A673 (cell line): ENCODE measurements around the gene PHTF1. TPM values are rescaled to one million over a fixed set of nuclear protein-coding genes. Genes with fewer than 3 reads are reported as not detected.

Experiments
- BruUV-seq: library from RNA; stranded (reverse); fragments of 400-500 nt; replicated peaks from 2 replicates; lab custom pipeline; 2021; lab: Mats Ljungman, UMichigan
- CTCF ChIA-PET: fragments of 300-600 bp; sonication (Branson Sonifier 250); formaldehyde crosslinking; loops from one replicate; lab custom pipeline; 2022; ENCODE audit warnings: antibody characterized with exemption; lab: Charles Lee
- POLR2A ChIA-PET: fragments of 300-600 bp; sonication (Branson Sonifier 250); formaldehyde crosslinking; loops from one replicate; lab custom pipeline; 2022; ENCODE audit warnings: antibody characterized with exemption; ENCODE audit not compliant: low non-redundant PET; lab: Charles Lee
- DNase-seq: peaks from one replicate; pipeline ENCODE4 v3.0.0-alpha.2; 2015; ENCODE audit warnings: low spot score
- H3K27ac ChIP-seq: fragments of 200-600 bp; sonication (generic); 2 replicates; pipeline ENCODE4 v1.5.1; 2016; ENCODE audit warnings: mixed run types, low read depth, mild to moderate bottlenecking, mixed read lengths, antibody characterized with exemption, low read length; ENCODE audit not compliant: poor library complexity, severe bottlenecking
- H3K27me3 ChIP-seq: fragments of 200-600 bp; sonication (generic); replicated peaks from 2 replicates; pipeline ENCODE4 v1.6.1; 2017; ENCODE audit warnings: mixed run types, low read depth, mild to moderate bottlenecking, mixed read lengths, antibody characterized with exemption, low read length; ENCODE audit not compliant: insufficient read depth, poor library complexity
- H3K36me3 ChIP-seq: fragments of 200-600 bp; sonication (generic); 2 replicates; pipeline ENCODE4 v1.6.1; 2016; ENCODE audit warnings: mixed run types, mild to moderate bottlenecking, mixed read lengths, antibody characterized with exemption, low read length; ENCODE audit not compliant: insufficient read depth, poor library complexity, severe bottlenecking
- H3K4me1 ChIP-seq: fragments of 200-600 bp; sonication (generic); 2 replicates; pipeline ENCODE4 v1.6.1; 2017; ENCODE audit warnings: mixed run types, mild to moderate bottlenecking, mixed read lengths, antibody characterized with exemption, low read length; ENCODE audit not compliant: insufficient read depth, poor library complexity, severe bottlenecking
- H3K4me3 ChIP-seq: fragments of 200-600 bp; sonication (generic); 2 replicates; pipeline ENCODE4 v1.5.1; 2016; ENCODE audit warnings: low read depth, mixed run types, mild to moderate bottlenecking, mixed read lengths, low read length; ENCODE audit not compliant: poor library complexity, severe bottlenecking
- H3K9me3 ChIP-seq: fragments of 200-600 bp; sonication (generic); 2 replicates; pipeline ENCODE4 v1.6.1; 2016; ENCODE audit warnings: mixed run types, low read depth, mild to moderate bottlenecking, mixed read lengths, antibody characterized with exemption, low read length; ENCODE audit not compliant: poor library complexity, severe bottlenecking
- CTCF ChIP-seq: fragments of 300-800, 200-600 bp; sonication (generic); conservative IDR thresholded peaks from 2 replicates; pipeline ENCODE4 v1.5.1; 2017; ENCODE audit warnings: low read depth, mild to moderate bottlenecking, antibody characterized with exemption, low read length, moderate library complexity, mixed read lengths
- EZH2 ChIP-seq: fragments of 200-600 bp; sonication (generic); IDR thresholded peaks from 2 replicates; pipeline ENCODE4 v1.6.1; 2017; ENCODE audit warnings: borderline replicate concordance, low read depth, mild to moderate bottlenecking, mixed read lengths, antibody characterized with exemption, low read length; ENCODE audit not compliant: poor library complexity, severe bottlenecking
- intact Hi-C: fragments of 100-400 bp; cut with micrococcal nuclease; formaldehyde crosslinking; loops from one replicate; pipeline ENCODE4 v1.10.0; 2022; ENCODE audit not compliant: unreplicated experiment
- total RNA-seq: library from RNA; stranded (reverse); gene quantifications from 2 replicates; pipeline ENCODE4 v1.2.3, GENCODE V29; 2021

The PHTF1 gene
- total RNA-seq, 1 experiment from 2014 or later: 57.2 TPM

GRCh38 chr1:113663165-113663951 lies 95.9 kb downstream of the PHTF1 start:
- DNase-seq: no peak
- ChIA-PET CTCF (no interaction called here), POLR2A (no interaction called here)
- TF ChIP-seq EZH2 (no peak), CTCF (no peak)
- Histone ChIP-seq H3K9me3 (no peaks in the 10 kb centered on the region), H3K27ac (no peak overlapping the region), H3K4me3 (no peak overlapping the region), H3K27me3 (no peaks in the 10 kb centered on the region), H3K36me3 (no peaks in the 10 kb centered on the region), H3K4me1 (no peaks in the 10 kb centered on the region)
- intact Hi-C loops: no loop called here
- no TSS peak for BruUV-seq

DNA sequence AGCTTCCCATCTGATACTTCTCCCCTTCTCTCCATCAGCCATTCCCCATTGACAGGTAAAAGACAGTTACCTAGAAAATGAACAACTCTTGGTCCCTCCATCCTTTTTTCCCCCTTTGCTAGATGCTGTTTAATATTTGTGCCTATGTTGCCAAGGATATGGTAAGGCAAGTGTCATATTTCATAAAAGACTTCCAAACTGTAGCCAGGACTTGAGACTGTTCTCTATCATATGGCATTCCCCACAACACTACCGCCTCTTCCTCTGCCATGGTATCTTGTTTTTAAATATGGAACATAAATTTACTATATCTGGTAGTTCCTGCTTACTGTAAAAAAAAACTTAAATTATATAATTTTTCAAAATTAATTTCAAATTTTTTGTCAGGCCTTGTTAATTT lies 97.2 kb downstream of the PHTF1 start:
- no peaks in the 10 kb centered on the region for H3K4me1 ChIP-seq
- intact Hi-C loops: no loop called here
- CTCF ChIA-PET: no interaction called here
- no peak for DNase-seq
- no peak overlapping the region for H3K27ac ChIP-seq
- H3K4me3 ChIP-seq: no peak overlapping the region
- H3K9me3 ChIP-seq: no peaks in the 10 kb centered on the region
- POLR2A ChIA-PET: no interaction called here
- no peaks in the 10 kb centered on the region for H3K36me3 ChIP-seq
- TF ChIP-seq EZH2 (no peak), CTCF (no peak)
- BruUV-seq: no TSS peak
- no peaks in the 10 kb centered on the region for H3K27me3 ChIP-seq

DNA sequence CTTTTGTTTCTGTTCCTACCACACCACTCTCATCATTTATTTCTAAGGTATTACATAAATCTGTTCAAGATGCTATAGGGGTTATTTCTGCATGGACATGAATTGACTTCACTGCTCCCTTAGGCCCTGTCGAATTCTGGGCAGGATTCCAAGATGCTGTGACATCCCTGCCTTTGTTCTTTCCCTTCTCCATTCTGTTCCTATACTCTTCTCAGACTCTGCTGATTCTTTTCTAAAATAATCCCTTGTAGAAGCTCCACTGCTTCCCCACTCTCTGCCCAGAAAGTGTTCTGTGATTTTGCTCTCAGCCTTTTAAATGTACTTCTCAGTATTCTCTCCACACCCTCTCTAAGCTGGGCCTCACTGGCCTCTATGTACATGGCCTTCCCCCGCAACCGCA lies 99.2 kb downstream of the PHTF1 start:
- Histone ChIP-seq H3K27ac (no peak overlapping the region), H3K36me3 (no peaks in the 10 kb centered on the region), H3K4me1 (no peaks in the 10 kb centered on the region), H3K4me3 (no peak overlapping the region), H3K27me3 (no peaks in the 10 kb centered on the region), H3K9me3 (no peaks in the 10 kb centered on the region)
- TF ChIP-seq EZH2: no peak
- TF ChIP-seq CTCF: no peak
- POLR2A ChIA-PET: interaction anchor here (0.6 kb wide), 1 partner anchor 529 kb away, joined by 4 read pairs; no protein-coding TSS in a partner anchor
- CTCF ChIA-PET: interaction anchor here (0.5 kb wide), 1 partner anchor 18 kb away, joined by 3 read pairs; no protein-coding TSS in a partner anchor
- intact Hi-C loops: no loop called here
- no TSS peak for BruUV-seq
- DNase-seq: peak; percentile 29
